ENCODE measurements around the gene SCML1. TPM values are rescaled to one million over a fixed set of nuclear protein-coding genes. Genes with fewer than 3 reads are reported as not detected.

The SCML1 gene
- total and polyA plus RNA-seq, 10 of the 15 experiments (the other 5 are each of a cell fraction or from before 2014, with no cell fraction given) = 0.62 to 48.3 (median 1.6) TPM

GRCh38 chrX:17705211-17705610 lies 32.1 kb upstream of the SCML1 start (continued):
- no peak for TF ChIP-seq BCLAF1 (IDR thresholded peaks at IDR 0.05)
- no peak for TF ChIP-seq MTA2 (IDR thresholded peaks at IDR 0.05; ENCODE audit: low read depth)
- no peak for TF ChIP-seq ZSCAN29 (IDR thresholded peaks at IDR 0.05)
- no peak for TF ChIP-seq USF2 (IDR thresholded peaks at IDR 0.05; ENCODE audit: borderline replicate concordance, low read depth, low read length)
- TF ChIP-seq ZBED1 (IDR thresholded peaks at IDR 0.05; ENCODE audit: borderline replicate concordance) = no peak
- TF ChIP-seq SUZ12 (IDR thresholded peaks at IDR 0.05; ENCODE audit: unreplicated experiment) = no peak
- no peak for TF ChIP-seq CHD1 (IDR thresholded peaks at IDR 0.05; ENCODE audit: low read depth, low read length)
- no peak for TF ChIP-seq SREBF2 (IDR thresholded peaks at IDR 0.05; ENCODE audit: low read length)
- TF ChIP-seq MEF2B (IDR thresholded peaks at IDR 0.05; ENCODE audit: partially characterized antibody, poor library complexity, severe bottlenecking) = no peak
- no peak for TF ChIP-seq CREB1 (IDR thresholded peaks at IDR 0.05; ENCODE audit: low read depth)
- no peak for TF ChIP-seq GATAD2B (conservative IDR thresholded peaks at IDR 0.05; ENCODE audit: low read depth)
- TF ChIP-seq REST (IDR thresholded peaks at IDR 0.05; ENCODE audit: low read depth, low read length) = no peak
- TF ChIP-seq NR2F1 (conservative IDR thresholded peaks at IDR 0.05) = no peak
